ENCODE data around the gene SEMA4B. TPM values are rescaled to one million over a fixed set of nuclear protein-coding genes. Genes with fewer than 3 reads are reported as not detected.

Gene SEMA4B
- total RNA-seq, 2 donors from 2014 or later = 8.9 to 19.1 TPM

GRCh38 chr15:90191794-90192509 lies 9.2 kb upstream of the SEMA4B start:
- Mint-ChIP-seq H3K9me3 (no peaks in the 10 kb centered on the region), H3K27ac (no peak overlapping the region), H3K36me3 (no peaks in the 10 kb centered on the region)
- DNase-seq (ENCODE audit: low spot score in 2 of 2) = peak in 1 of 2 donors; percentile 26
- ATAC-seq = peak; percentile 47 to 59

- no peaks in the 10 kb centered on the region for H3K9me3 Mint-ChIP-seq
- ATAC-seq (peak in 1 of 2 donors; percentile 34), DNase-seq (ENCODE audit: low spot score in 2 of 2) (no peak)
- H3K27ac Mint-ChIP-seq = no peak overlapping the region
- no peaks in the 10 kb centered on the region for H3K36me3 Mint-ChIP-seq
Observed at GRCh38 chr15:90192961-90193786, 8.0 kb upstream of the SEMA4B start.

GRCh38 chr15:90194655-90195054 lies 6.5 kb upstream of the SEMA4B start:
- no peak overlapping the region for H3K27ac Mint-ChIP-seq
- H3K9me3 Mint-ChIP-seq = no peaks in the 10 kb centered on the region
- DNase-seq (ENCODE audit: low spot score in 2 of 2) = no peak
- ATAC-seq = no peak
- no peaks in the 10 kb centered on the region for H3K36me3 Mint-ChIP-seq

- H3K27ac Mint-ChIP-seq = no peak overlapping the region
- ATAC-seq (no peak), DNase-seq (ENCODE audit: low spot score in 2 of 2) (no peak)
- no peaks in the 10 kb centered on the region for H3K9me3 Mint-ChIP-seq
- no peaks in the 10 kb centered on the region for H3K36me3 Mint-ChIP-seq
Observed at GRCh38 chr15:90200534-90201129, 498 bp upstream of the SEMA4B start.

GRCh38 chr15:90201944-90202375 lies 830 bp downstream of the SEMA4B start:
- ATAC-seq = no peak
- Mint-ChIP-seq H3K36me3 (no peaks in the 10 kb centered on the region), H3K27ac (peak overlapping the region in 1 of 2 donors; percentile 40)

GRCh38 chr15:90202929-90203328 lies 1.8 kb downstream of the SEMA4B start:
- ATAC-seq = no peak
- DNase-seq (ENCODE audit: low spot score in 2 of 2) = no peak
- H3K27ac Mint-ChIP-seq = no peak overlapping the region
- H3K9me3 Mint-ChIP-seq = no peaks in the 10 kb centered on the region
- no peaks in the 10 kb centered on the region for H3K36me3 Mint-ChIP-seq

More at GRCh38 chr15:90201944-90202375, 830 bp downstream of the SEMA4B start:
- no peaks in the 10 kb centered on the region for H3K9me3 Mint-ChIP-seq
- no peak for DNase-seq (ENCODE audit: low spot score in 2 of 2)

- DNase-seq (ENCODE audit: low spot score in 2 of 2) (no peak), ATAC-seq (no peak)
- H3K27ac Mint-ChIP-seq = no peak overlapping the region
- no peaks in the 10 kb centered on the region for H3K36me3 Mint-ChIP-seq
- H3K9me3 Mint-ChIP-seq = no peaks in the 10 kb centered on the region
Observed at GRCh38 chr15:90203473-90203872, 2.3 kb downstream of the SEMA4B start.

- no peaks in the 10 kb centered on the region for H3K36me3 Mint-ChIP-seq
- no peak for DNase-seq (ENCODE audit: low spot score in 2 of 2)
- no peak overlapping the region for H3K27ac Mint-ChIP-seq
- H3K9me3 Mint-ChIP-seq = no peaks in the 10 kb centered on the region
- ATAC-seq = no peak
Observed at GRCh38 chr15:90203922-90204321, 2.8 kb downstream of the SEMA4B start.

- DNase-seq (ENCODE audit: low spot score in 2 of 2) (no peak), ATAC-seq (no peak)
- no peak overlapping the region for H3K27ac Mint-ChIP-seq
- no peaks in the 10 kb centered on the region for H3K9me3 Mint-ChIP-seq
- no peaks in the 10 kb centered on the region for H3K36me3 Mint-ChIP-seq
Observed at GRCh38 chr15:90205050-90205848, 4.1 kb downstream of the SEMA4B start.

- no peak overlapping the region for H3K27ac Mint-ChIP-seq
- no peaks in the 10 kb centered on the region for H3K36me3 Mint-ChIP-seq
- ATAC-seq = no peak
- no peak for DNase-seq (ENCODE audit: low spot score in 2 of 2)
- no peaks in the 10 kb centered on the region for H3K9me3 Mint-ChIP-seq
Observed at GRCh38 chr15:90205886-90206285, 4.8 kb downstream of the SEMA4B start.

- Mint-ChIP-seq H3K36me3 (no peaks in the 10 kb centered on the region), H3K9me3 (no peaks in the 10 kb centered on the region), H3K27ac (no peak overlapping the region)
- ATAC-seq (no peak), DNase-seq (ENCODE audit: low spot score in 2 of 2) (no peak)
Observed at GRCh38 chr15:90207252-90207651, 6.1 kb downstream of the SEMA4B start.

- DNase-seq (ENCODE audit: low spot score in 2 of 2) (no peak), ATAC-seq (no peak)
- no peaks in the 10 kb centered on the region for H3K9me3 Mint-ChIP-seq
- no peaks in the 10 kb centered on the region for H3K36me3 Mint-ChIP-seq
- peak overlapping the region in 1 of 2 donors; percentile 65 for H3K27ac Mint-ChIP-seq
Observed at GRCh38 chr15:90208356-90208755, 7.2 kb downstream of the SEMA4B start.

- no peaks in the 10 kb centered on the region for H3K36me3 Mint-ChIP-seq
- ATAC-seq (peak; percentile 70 to 78), DNase-seq (ENCODE audit: low spot score in 2 of 2) (no peak)
- H3K9me3 Mint-ChIP-seq = no peaks in the 10 kb centered on the region
- peak overlapping the region in 1 of 2 donors; percentile 82 for H3K27ac Mint-ChIP-seq
Observed at GRCh38 chr15:90209591-90209990, 8.5 kb downstream of the SEMA4B start.

- no peak for DNase-seq (ENCODE audit: low spot score in 2 of 2)
- Mint-ChIP-seq H3K27ac (peak overlapping the region; percentile 21 to 56), H3K36me3 (no peaks in the 10 kb centered on the region), H3K9me3 (no peaks in the 10 kb centered on the region)
- ATAC-seq = no peak
Observed at GRCh38 chr15:90210593-90210992, 9.5 kb downstream of the SEMA4B start.

- no peak for ATAC-seq
- H3K27ac Mint-ChIP-seq = peak overlapping the region in 1 of 2 donors; percentile 21
- DNase-seq (ENCODE audit: low spot score in 2 of 2) = no peak
- no peaks in the 10 kb centered on the region for H3K9me3 Mint-ChIP-seq
- no peaks in the 10 kb centered on the region for H3K36me3 Mint-ChIP-seq
Observed at GRCh38 chr15:90211009-90211408, 9.9 kb downstream of the SEMA4B start.

GRCh38 chr15:90211440-90212143 lies 10.5 kb downstream of the SEMA4B start:
- ATAC-seq (no peak), DNase-seq (ENCODE audit: low spot score in 2 of 2) (no peak)
- Mint-ChIP-seq H3K9me3 (no peaks in the 10 kb centered on the region), H3K27ac (no peak overlapping the region), H3K36me3 (no peaks in the 10 kb centered on the region)

Data from activated naive CD4-positive, alpha-beta T cell treated with anti-CD3 and anti-CD28 coated beads, Interleukin-2, amount 50 U/mL, for 72 hours (primary cell).